ENCODE data around the gene CCDC177. TPM values are rescaled to one million over a fixed set of nuclear protein-coding genes. Genes with fewer than 3 reads are reported as not detected.

Gene CCDC177
- polyA plus RNA-seq, 1 donor from 2014 or later, result 3.2 TPM

GRCh38 chr14:69542311-69542710 is 32.4 kb downstream of the CCDC177 start:
- H4K20me1 ChIP-seq (ENCODE audit: insufficient read depth), result no peaks in the 10 kb centered on the region
- H3K79me2 ChIP-seq (replicated peaks; ENCODE audit: insufficient read depth, low read length), result no peaks in the 10 kb centered on the region
- no peak overlapping the region for H3K4me3 ChIP-seq (ENCODE audit: low read length)
- no peak overlapping the region for H2AFZ ChIP-seq (ENCODE audit: low read depth, low read length)
- H3K27me3 ChIP-seq (ENCODE audit: insufficient read depth, low read depth, low read length), result no peaks in the 10 kb centered on the region
- H3K9me2 ChIP-seq (ENCODE audit: insufficient read depth, low read length), result no peaks in the 10 kb centered on the region
- H3K36me3 ChIP-seq (ENCODE audit: insufficient read depth, low read length), result no peaks in the 10 kb centered on the region
- no peak overlapping the region for H3K4me2 ChIP-seq (ENCODE audit: low read length)
- no peak overlapping the region for H3K27ac ChIP-seq (ENCODE audit: low read length)
- no peaks in the 10 kb centered on the region for H3F3A ChIP-seq (ENCODE audit: insufficient read depth, low read length, poor library complexity, severe bottlenecking)
- no peaks in the 10 kb centered on the region for H3K9me3 ChIP-seq (ENCODE audit: low read length)
- no peak overlapping the region for H3K9ac ChIP-seq (ENCODE audit: low read length)
- no peak for TF ChIP-seq POLR2AphosphoS5 (IDR thresholded peaks at IDR 0.05)
- TF ChIP-seq TAF1 (IDR thresholded peaks at IDR 0.05; ENCODE audit: low read depth), result no peak
- no peak for TF ChIP-seq CTCF (IDR thresholded peaks at IDR 0.05; ENCODE audit: poor library complexity, severe bottlenecking)

- no peak overlapping the region for H3K27ac ChIP-seq (ENCODE audit: low read length)
Measured at GRCh38 chr14:69540654-69541335, 33.9 kb downstream of the CCDC177 start.

More at GRCh38 chr14:69540654-69541335, 33.9 kb downstream of the CCDC177 start:
- H3F3A ChIP-seq (ENCODE audit: insufficient read depth, low read length, poor library complexity, severe bottlenecking), result no peaks in the 10 kb centered on the region
- H3K27me3 ChIP-seq (ENCODE audit: insufficient read depth, low read depth, low read length), result no peaks in the 10 kb centered on the region
- no peaks in the 10 kb centered on the region for H4K20me1 ChIP-seq (ENCODE audit: insufficient read depth)
- H2AFZ ChIP-seq (ENCODE audit: low read depth, low read length), result no peak overlapping the region
- H3K9me2 ChIP-seq (ENCODE audit: insufficient read depth, low read length), result no peaks in the 10 kb centered on the region
- H3K9ac ChIP-seq (ENCODE audit: low read length), result no peak overlapping the region
- no peak overlapping the region for H3K4me2 ChIP-seq (ENCODE audit: low read length)
- H3K9me3 ChIP-seq (ENCODE audit: low read length), result no peaks in the 10 kb centered on the region
- TF ChIP-seq MXI1 (conservative IDR thresholded peaks at IDR 0.05; ENCODE audit: poor library complexity, severe bottlenecking) (no peak), REST (IDR thresholded peaks at IDR 0.05; ENCODE audit: borderline replicate concordance) (no peak), EZH2 (IDR thresholded peaks at IDR 0.05; ENCODE audit: borderline replicate concordance, insufficient read depth, low read length, poor library complexity, severe bottlenecking) (no peak), EP300 (conservative IDR thresholded peaks at IDR 0.05; ENCODE audit: poor library complexity, severe bottlenecking) (no peak), TAF1 (IDR thresholded peaks at IDR 0.05; ENCODE audit: low read depth) (no peak), RAD21 (conservative IDR thresholded peaks at IDR 0.05) (no peak), SMC3 (conservative IDR thresholded peaks at IDR 0.05; ENCODE audit: poor library complexity) (no peak), POLR2AphosphoS5 (IDR thresholded peaks at IDR 0.05) (no peak), CTCF (IDR thresholded peaks at IDR 0.05; ENCODE audit: poor library complexity, severe bottlenecking) (no peak)
- H3K79me2 ChIP-seq (replicated peaks; ENCODE audit: insufficient read depth, low read length), result no peaks in the 10 kb centered on the region
- no peak overlapping the region for H3K4me3 ChIP-seq (ENCODE audit: low read length)
- H3K36me3 ChIP-seq (ENCODE audit: insufficient read depth, low read length), result no peaks in the 10 kb centered on the region
